Prostate gland (tissue), 2 donors: ENCODE data around the gene CYP4V2.

ENCODE experiments used
- CTCF ChIP-seq, 4 experiments: fragments of 200-600 bp in 2 of 4; fragments of 450-650 bp in 2 of 4; sonication (generic) in 2 of 4; IDR thresholded peaks; 1 replicate in 3 of 4; 2 replicates in 1 of 4; pipeline ENCODE4 v1.5.1; 2016 to 2019; ENCODE audit warnings: antibody characterized with exemption in 4 of 4, mild to moderate bottlenecking in 2 of 4, moderate library complexity in 2 of 4
- POLR2A ChIP-seq: fragments of 450-650 bp; IDR thresholded peaks from one replicate; pipeline ENCODE4 v1.6.1; 2016; ENCODE audit warnings: antibody characterized with exemption, mild to moderate bottlenecking
- POLR2AphosphoS5 ChIP-seq: sonication (generic); formaldehyde crosslinking; IDR thresholded peaks from one replicate; pipeline ENCODE4 v1.6.1; 2017; ENCODE audit warnings: antibody characterized with exemption

- TF ChIP-seq CTCF (IDR thresholded peaks at IDR 0.05) (no peak), POLR2AphosphoS5 (no peak), POLR2A (no peak)
Observed at GRCh38 chr4:186234367-186234766, 43.0 kb downstream of the CYP4V2 start.
